ENCODE results near the gene ANKFN1.

ANKFN1 gene

DNA sequence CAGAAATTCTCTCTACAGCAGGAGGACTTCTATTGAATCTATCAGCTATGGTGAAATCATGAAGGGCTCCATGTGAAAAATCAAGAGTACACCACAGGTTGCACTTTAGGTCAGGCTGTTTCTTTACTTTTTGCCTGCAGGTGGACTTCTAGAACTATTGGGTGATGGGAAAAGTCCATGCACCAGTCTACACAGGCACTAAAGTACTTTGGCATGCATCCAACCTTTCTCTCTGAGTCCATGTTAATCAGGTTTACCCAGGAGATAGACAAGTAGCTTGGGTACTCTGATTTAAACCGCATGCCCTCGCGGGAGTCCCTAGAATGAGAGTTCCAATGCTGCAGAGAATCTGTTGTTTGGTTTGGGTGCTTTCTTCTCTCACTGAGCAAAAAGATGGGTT is 9.1 kb upstream of the ANKFN1 start:
- DNase-seq, result no peak

- no peak for DNase-seq
Measured at GRCh38 chr17:56146534-56146933, 6.7 kb upstream of the ANKFN1 start.

- DNase-seq, result no peak
Measured at GRCh38 chr17:56148333-56148732, 4.9 kb upstream of the ANKFN1 start.

- DNase-seq, result no peak
Measured at GRCh38 chr17:56149266-56150036, 3.8 kb upstream of the ANKFN1 start.

DNA sequence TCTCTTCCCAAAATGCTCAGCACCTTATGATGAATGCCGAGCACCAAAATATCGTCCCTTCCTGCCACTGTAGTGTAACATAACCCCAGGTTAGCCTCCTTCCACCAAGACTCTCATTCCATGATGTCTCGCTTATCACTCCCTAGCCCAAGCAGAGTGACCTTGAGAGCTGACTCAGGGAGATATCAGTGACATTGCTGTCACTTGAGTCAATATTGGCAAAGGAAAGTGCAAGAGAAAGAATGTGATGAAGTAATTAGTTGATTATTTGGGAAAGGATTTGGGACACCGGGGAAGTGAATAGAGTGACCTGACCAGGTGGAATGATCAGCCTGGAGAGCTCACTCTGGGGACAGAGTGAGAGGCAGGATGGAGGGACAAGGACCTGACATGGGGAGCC is 2.6 kb upstream of the ANKFN1 start:
- DNase-seq, result no peak

GRCh38 chr17:56157845-56158244 is 4.6 kb downstream of the ANKFN1 start:
- DNase-seq, result no peak

- no peak for DNase-seq
Measured at GRCh38 chr17:56158344-56158743, 5.1 kb downstream of the ANKFN1 start.

- DNase-seq, result no peak
Measured at GRCh38 chr17:56158915-56159825, 5.9 kb downstream of the ANKFN1 start.

DNA sequence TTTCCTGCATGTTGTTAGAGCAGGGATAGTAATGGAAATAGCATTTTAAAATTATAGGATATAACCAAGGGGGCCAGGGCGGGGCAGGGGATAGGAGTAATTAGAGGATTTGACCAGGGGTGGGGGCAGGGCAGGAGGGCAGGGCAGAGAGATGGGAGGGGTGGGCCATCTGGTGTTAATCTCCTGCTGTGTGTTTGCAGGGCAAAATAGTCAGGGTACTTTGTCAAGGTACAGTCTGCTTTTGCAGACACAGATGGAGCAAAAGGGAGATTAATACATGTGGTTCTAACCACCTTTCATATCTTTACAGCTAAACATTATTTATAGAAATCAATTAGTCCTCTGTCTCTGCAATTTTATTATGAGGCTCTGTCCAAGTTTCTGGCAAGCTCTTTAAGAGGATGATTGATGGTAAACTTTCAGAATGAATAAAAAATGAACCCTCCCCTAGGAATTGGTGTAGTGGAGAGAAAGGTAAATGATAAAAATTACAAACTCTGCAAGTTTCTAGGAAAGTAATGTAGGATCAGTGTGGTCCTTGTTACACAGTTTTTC is 6.6 kb downstream of the ANKFN1 start:
- no peak for DNase-seq

- DNase-seq, result no peak
Measured at GRCh38 chr17:56160422-56160821, 7.1 kb downstream of the ANKFN1 start.

- DNase-seq, result no peak
Measured at GRCh38 chr17:56165072-56165641, 11.9 kb downstream of the ANKFN1 start.

DNA sequence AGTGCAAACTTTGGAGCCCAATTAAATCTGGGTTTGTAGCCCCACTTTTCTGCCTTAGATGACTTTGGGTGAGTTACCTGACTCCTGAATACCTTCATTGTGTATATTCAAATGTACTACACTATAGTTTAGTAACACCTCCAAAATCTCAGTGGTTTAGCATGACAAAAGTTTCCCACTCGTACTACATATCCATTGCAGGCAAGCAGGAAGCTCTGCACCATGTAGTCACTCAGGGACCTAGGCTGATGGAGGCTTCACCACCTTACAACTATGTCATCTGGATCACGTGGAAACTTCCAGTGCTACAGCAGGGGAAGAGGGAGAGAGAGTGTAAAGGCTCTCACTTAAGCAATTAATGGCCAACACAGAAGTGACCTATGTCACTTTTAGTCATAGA is 14.2 kb downstream of the ANKFN1 start:
- no peak for DNase-seq

DNA sequence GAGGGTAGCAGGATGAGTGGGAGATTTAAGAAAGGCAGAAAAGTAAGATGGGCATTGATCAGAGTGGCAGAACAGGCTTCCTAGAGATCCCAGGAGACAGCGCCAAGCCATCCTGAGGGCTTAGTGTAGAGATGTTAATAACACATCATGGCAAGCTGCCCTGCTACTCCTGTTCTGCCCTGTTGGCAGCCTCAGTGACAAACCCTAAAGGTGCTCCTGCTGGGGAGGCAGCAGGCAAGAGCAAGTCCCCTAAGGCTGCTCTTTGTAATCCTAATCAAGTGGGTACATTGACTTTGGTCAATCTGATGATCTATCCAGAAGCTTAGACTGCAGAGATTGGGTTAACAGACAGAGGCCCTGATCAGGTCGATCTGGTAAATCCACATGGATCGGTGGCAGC is 16.3 kb downstream of the ANKFN1 start:
- no peak for DNase-seq

GRCh38 chr17:56171186-56171959 is 18.1 kb downstream of the ANKFN1 start:
- DNase-seq, result no peak

- DNase-seq, result no peak
Measured at GRCh38 chr17:56172517-56172982, 19.3 kb downstream of the ANKFN1 start.

DNA sequence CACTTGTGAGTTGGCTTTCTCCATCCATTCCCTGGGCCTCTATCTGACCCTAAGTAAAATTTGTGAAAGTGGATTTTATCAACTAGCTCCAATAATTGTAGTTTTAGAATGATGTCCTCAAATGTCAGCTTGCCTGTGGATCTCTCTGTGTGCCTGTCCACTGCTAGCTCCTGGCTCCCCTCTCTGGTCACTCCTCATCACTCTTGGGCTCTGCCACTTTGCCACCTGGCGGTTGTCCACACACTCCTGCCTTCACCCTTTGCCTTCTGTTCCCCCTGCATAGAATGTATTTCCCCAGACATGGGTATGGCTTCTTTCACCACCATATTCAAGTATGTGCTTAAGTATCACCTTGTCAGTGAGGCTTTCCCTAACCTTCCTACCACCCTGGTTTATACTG is 19.8 kb downstream of the ANKFN1 start:
- DNase-seq, result no peak

GRCh38 chr17:56173958-56174835 is 20.9 kb downstream of the ANKFN1 start:
- DNase-seq, result no peak

DNA sequence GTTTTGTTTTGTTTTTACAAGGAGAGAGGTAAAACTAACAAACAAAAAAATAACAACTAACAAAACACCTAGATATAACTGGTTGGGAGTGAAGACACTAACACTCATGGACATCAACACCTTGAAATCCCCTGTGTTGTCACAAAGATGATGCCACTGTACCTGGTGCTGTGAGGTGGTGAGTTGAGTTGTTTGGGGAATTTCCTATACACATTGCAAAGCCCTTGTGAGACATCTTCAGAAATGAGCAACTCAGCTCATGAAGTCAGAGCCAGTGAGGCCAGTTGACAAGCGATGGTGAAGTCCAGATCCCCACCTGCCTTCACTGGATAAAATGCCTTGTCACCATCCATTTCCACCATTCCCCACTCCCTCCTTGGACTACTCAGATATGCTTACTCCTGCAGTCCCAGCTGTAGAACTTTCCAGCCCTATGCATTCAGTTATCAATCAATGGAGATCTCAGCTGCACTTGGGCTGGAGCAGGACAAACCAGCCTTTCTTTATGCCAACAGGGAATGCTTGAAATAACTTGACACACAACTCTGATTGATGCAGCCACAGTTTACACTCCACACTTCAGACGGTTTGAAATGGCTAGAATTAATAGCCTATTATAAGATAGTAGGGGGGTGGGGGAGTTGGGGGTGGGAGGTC is 22.2 kb downstream of the ANKFN1 start:
- DNase-seq, result no peak

GRCh38 chr17:56176091-56176490 is 22.8 kb downstream of the ANKFN1 start:
- no peak for DNase-seq

DNA sequence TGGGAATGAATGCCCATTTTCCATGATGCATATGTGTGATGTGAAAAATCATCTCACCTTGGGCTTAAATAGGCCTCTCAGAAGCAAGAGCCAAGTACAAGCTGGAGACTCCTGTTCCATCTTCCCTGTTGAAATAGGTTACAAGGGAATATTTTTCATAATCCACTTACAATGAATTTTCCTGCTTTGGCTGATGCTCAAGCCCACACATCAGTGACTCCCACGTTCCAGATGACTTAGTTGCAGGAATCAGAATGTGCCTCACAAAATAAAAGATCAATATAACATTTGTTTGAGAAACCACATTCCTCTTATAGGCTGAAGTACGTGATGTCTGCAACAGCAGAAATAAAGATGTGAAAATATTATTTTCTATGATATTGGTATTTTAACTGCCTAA is 24.1 kb downstream of the ANKFN1 start:
- no peak for DNase-seq

- no peak for DNase-seq
Measured at GRCh38 chr17:56178203-56178602, 24.9 kb downstream of the ANKFN1 start.

Data from CD4-positive, alpha-beta T cell treated with Interleukin-1 beta for 1 hour (primary cell).